Mesothelial cell of epicardium (in vitro differentiated cells): ENCODE results near the gene RUNX2. TPM values are rescaled to one million over a fixed set of nuclear protein-coding genes. Genes with fewer than 3 reads are reported as not detected.

Experiments used
- DNase-seq, 2 experiments: peaks; one replicate each; pipeline ENCODE4 v3.0.0; 2021; ENCODE audit warnings: low spot score in 2 of 2; ENCODE audit not compliant: unreplicated experiment in 2 of 2
- H3K27ac Mint-ChIP-seq: 2 replicates; pipeline ENCODE4 v1.8.0; 2021; ENCODE audit warnings: mixed read lengths
- H3K27me3 Mint-ChIP-seq: 2 replicates; pipeline ENCODE4 v1.8.0; 2021; ENCODE audit warnings: low read depth, mixed read lengths
- H3K36me3 Mint-ChIP-seq: 2 replicates; pipeline ENCODE4 v1.8.0; 2021; ENCODE audit warnings: mixed read lengths
- H3K4me1 Mint-ChIP-seq: 2 replicates; pipeline ENCODE4 v1.8.0; 2021; ENCODE audit warnings: mixed read lengths
- H3K4me3 Mint-ChIP-seq: 2 replicates; pipeline ENCODE4 v1.8.0; 2021; ENCODE audit warnings: mild to moderate bottlenecking, moderate library complexity, mixed read lengths
- H3K9me3 Mint-ChIP-seq: 2 replicates; pipeline ENCODE4 v1.8.0; 2021; ENCODE audit warnings: mixed read lengths
- CTCF ChIP-seq: fragments of 200-600 bp; sonication (generic); IDR thresholded peaks from one replicate; pipeline ENCODE4 v1.5.0; 2021; ENCODE audit warnings: antibody characterized with exemption; ENCODE audit not compliant: unreplicated experiment
- total RNA-seq: library from RNA; stranded (reverse); gene quantifications from 3 replicates; pipeline ENCODE4 v1.2.1, GENCODE V29; 2021

The RUNX2 gene
- total RNA-seq, 1 donor from 2014 or later: 4.4 TPM

- H3K9me3 Mint-ChIP-seq: no peaks in the 10 kb centered on the region
- H3K36me3 Mint-ChIP-seq: no peaks in the 10 kb centered on the region
- TF ChIP-seq CTCF: no peak
- no peak overlapping the region for H3K4me3 Mint-ChIP-seq
- H3K4me1 Mint-ChIP-seq: peaks cover 27% of the 10 kb centered on the region
- H3K27me3 Mint-ChIP-seq: peaks cover 18% of the 10 kb centered on the region
- peak overlapping the region; percentile 27 for H3K27ac Mint-ChIP-seq
- no peak for DNase-seq
These were observed 319.5 kb downstream of the RUNX2 start for GRCh38 chr6:45647341-45648261.

- peak overlapping the region; percentile 27 for H3K27ac Mint-ChIP-seq
- H3K4me1 Mint-ChIP-seq: peaks cover 27% of the 10 kb centered on the region
- H3K27me3 Mint-ChIP-seq: peaks cover 19% of the 10 kb centered on the region
- H3K36me3 Mint-ChIP-seq: no peaks in the 10 kb centered on the region
- H3K9me3 Mint-ChIP-seq: no peaks in the 10 kb centered on the region
- no peak for DNase-seq
- H3K4me3 Mint-ChIP-seq: no peak overlapping the region
- TF ChIP-seq CTCF: no peak
These were observed 320.1 kb downstream of the RUNX2 start for GRCh38 chr6:45648262-45648620.

DNA sequence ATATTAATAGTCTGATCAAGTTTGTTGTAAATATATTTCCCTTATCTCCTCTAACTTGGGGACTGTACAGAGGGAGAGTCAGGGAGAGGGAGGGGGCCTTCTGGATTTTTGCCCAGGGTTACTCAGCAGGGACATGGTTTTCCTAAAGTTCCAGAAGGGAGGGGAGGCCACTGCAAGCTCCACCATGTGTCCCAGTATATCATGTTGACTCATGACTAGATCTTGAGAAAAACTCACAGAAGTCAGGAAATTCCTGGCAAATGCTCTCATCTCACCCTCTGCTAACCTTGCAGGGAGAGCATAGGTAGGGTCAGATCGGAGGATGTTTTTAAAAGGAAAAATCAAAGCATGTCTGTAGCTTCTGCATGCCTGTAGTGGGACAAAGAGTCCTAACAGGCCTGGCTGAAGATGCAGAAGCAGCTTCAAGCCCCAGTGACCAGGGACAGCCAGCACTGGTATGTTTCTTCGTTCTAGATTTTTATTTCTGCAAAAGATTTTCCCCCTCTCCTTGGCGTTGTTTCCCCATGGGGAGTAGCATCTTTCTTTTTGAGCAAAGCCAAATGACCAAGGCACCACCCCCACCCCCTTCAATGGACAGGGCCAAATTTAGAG, 322.5 kb downstream of the RUNX2 start:
- H3K4me1 Mint-ChIP-seq: peaks cover 27% of the 10 kb centered on the region

DNA sequence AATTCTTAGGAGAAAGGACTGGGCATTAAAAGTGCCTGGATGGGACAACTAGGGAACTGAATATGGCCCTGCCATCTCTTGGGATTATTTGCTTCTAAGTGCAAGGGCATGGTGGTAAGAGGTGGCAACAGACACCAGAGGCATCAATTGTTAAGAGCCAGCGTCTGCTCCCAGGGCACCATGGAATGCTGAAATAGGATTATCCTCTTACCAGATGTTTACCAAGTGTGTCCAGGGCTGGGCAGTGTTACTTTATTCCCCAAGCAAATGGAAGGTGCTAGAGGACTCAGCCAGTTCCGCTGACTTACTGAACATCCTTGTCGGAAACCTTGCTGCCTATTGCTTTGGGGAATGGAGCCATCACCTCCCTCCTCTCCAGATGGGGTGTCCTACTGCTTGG, 323.2 kb downstream of the RUNX2 start:
- Mint-ChIP-seq H3K9me3 (no peaks in the 10 kb centered on the region), H3K27me3 (peaks cover 3% of the 10 kb centered on the region), H3K27ac (no peak overlapping the region), H3K4me3 (no peak overlapping the region), H3K4me1 (peaks cover 27% of the 10 kb centered on the region), H3K36me3 (no peaks in the 10 kb centered on the region)
- no peak for DNase-seq
- no peak for TF ChIP-seq CTCF

More for the DNA sequence above, 322.5 kb downstream of the RUNX2 start:
- H3K4me3 Mint-ChIP-seq: no peak overlapping the region
- TF ChIP-seq CTCF: no peak
- H3K27ac Mint-ChIP-seq: no peak overlapping the region
- peaks cover 3% of the 10 kb centered on the region for H3K27me3 Mint-ChIP-seq
- H3K36me3 Mint-ChIP-seq: no peaks in the 10 kb centered on the region
- DNase-seq: no peak
- H3K9me3 Mint-ChIP-seq: no peaks in the 10 kb centered on the region

DNA sequence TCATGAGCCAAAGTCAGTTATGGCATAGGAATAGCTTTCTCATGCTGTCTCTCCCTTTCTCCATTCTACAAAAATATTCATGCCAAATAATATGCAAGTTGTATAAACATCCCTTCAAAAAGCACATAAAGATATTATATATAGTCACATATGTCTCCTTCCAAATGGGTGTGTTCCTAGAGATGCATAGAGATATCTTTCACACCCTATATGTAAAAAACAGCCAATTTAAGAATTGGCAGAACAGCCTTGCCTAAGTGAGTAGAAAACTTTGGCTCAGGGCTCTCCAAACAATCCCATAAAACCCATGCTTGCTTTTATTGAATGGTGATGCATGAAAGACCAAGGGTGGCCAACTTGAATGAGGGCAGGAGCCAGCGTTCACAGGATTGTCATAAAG, 324.3 kb downstream of the RUNX2 start:
- no peak overlapping the region for H3K27ac Mint-ChIP-seq
- H3K27me3 Mint-ChIP-seq: peaks cover 5% of the 10 kb centered on the region
- no peak for DNase-seq
- TF ChIP-seq CTCF: no peak
- no peak overlapping the region for H3K4me3 Mint-ChIP-seq
- peaks cover 20% of the 10 kb centered on the region for H3K4me1 Mint-ChIP-seq
- no peaks in the 10 kb centered on the region for H3K9me3 Mint-ChIP-seq
- H3K36me3 Mint-ChIP-seq: no peaks in the 10 kb centered on the region
